Small intestine (tissue), 7 donors: ENCODE measurements around the gene ADAMTS8. TPM values are rescaled to one million over a fixed set of nuclear protein-coding genes. Genes with fewer than 3 reads are reported as not detected.

ENCODE experiments used
- DNase-seq, 2 donors: peaks; one replicate each; pipeline versions ENCODE4 v3.0.0 to v3.0.0-alpha.2; 2013
- FAIRE-seq: peaks from 2 replicates; lab custom pipeline; 2012; peaks lifted over from hg19 to GRCh38; lab: Jason Lieb, UNC
- H3K27ac ChIP-seq, 3 donors: one replicate each; pipeline ENCODE4 v1.5.1; 2013; ENCODE audit warnings: low read length in 2 of 3, mild to moderate bottlenecking in 2 of 3, control low read depth in 1 of 3, inconsistent platforms in 1 of 3, low read depth in 1 of 3, moderate library complexity in 1 of 3
- H3K27me3 ChIP-seq, 3 donors: one replicate each; pipeline ENCODE4 v1.6.1; 2013; ENCODE audit warnings: low read length in 3 of 3, inconsistent platforms in 1 of 3; ENCODE audit not compliant: control insufficient read depth in 3 of 3, insufficient read depth in 3 of 3
- H3K36me3 ChIP-seq, 3 donors: one replicate each; pipeline ENCODE4 v1.6.1; 2013; ENCODE audit warnings: low read length in 3 of 3, inconsistent platforms in 1 of 3, low read depth in 1 of 3, mild to moderate bottlenecking in 1 of 3, moderate library complexity in 1 of 3; ENCODE audit not compliant: control insufficient read depth in 3 of 3, insufficient read depth in 2 of 3
- H3K4me1 ChIP-seq, 3 donors: one replicate each; pipeline ENCODE4 v1.6.1; 2013; ENCODE audit warnings: low read length in 2 of 3, inconsistent platforms in 1 of 3, low read depth in 1 of 3, mild to moderate bottlenecking in 1 of 3, moderate library complexity in 1 of 3; ENCODE audit not compliant: control insufficient read depth in 3 of 3, insufficient read depth in 2 of 3
- H3K4me3 ChIP-seq, 3 donors: one replicate each; pipeline ENCODE4 v1.5.1; 2013; ENCODE audit warnings: low read length in 3 of 3, control low read depth in 1 of 3, inconsistent platforms in 1 of 3, low read depth in 1 of 3, mild to moderate bottlenecking in 1 of 3, moderate library complexity in 1 of 3
- H3K9me3 ChIP-seq, 2 donors: one replicate each; pipeline ENCODE4 v1.6.1; 2013; ENCODE audit warnings: low read depth in 1 of 2, low read length in 1 of 2; ENCODE audit not compliant: control insufficient read depth in 2 of 2, insufficient read depth in 1 of 2
- WGBS, 3 donors: extraction: QIAGEN DNeasy Blood & Tissue Kit; methylation state at CpG; one replicate each; pipeline ENCODE4 v1.1.7; 2013; 5-methylcytosine and 5-hydroxymethylcytosine counted together
- polyA plus RNA-seq, 4 donors: library from polyadenylated mRNA; stranded (reverse) in 3 of 4; unstranded in 1 of 4; fragments of 200-250 nt in 3 of 4; fragments of 120-200 nt in 1 of 4; gene quantifications; one replicate each; pipeline versions ENCODE4 v1.2.1 to v1.2.3, GENCODE V29; 2013
- donor health status: healthy with polysubstance abuse.
- donor health status: control.
- donor health status: control.
- donor health status: Bipolar disorder and iron deficiency.
- donor health status: healthy.

Gene ADAMTS8
- polyA plus RNA-seq, 4 donors: 0.95 to 1.9 TPM; not detected in 2

- Histone ChIP-seq H3K4me1 (no peaks in the 10 kb centered on the region), H3K4me3 (no peak overlapping the region), H3K9me3 (no peaks in the 10 kb centered on the region), H3K27ac (no peak overlapping the region), H3K36me3 (no peaks in the 10 kb centered on the region), H3K27me3 (no peaks in the 10 kb centered on the region)
- DNase-seq (no peak), FAIRE-seq (no peak)
- WGBS, 3 donors: 67 to 80% (median 80%) methylated on average over 10 of the region's 10 CpGs
Observed at GRCh38 chr11:130383344-130384211, 44.8 kb downstream of the ADAMTS8 start.

- WGBS, 3 donors: 58 to 70% (median 66%) methylated on average over 7 of the region's 7 CpGs
- Histone ChIP-seq H3K36me3 (no peaks in the 10 kb centered on the region), H3K27me3 (no peaks in the 10 kb centered on the region), H3K4me3 (no peak overlapping the region), H3K9me3 (no peaks in the 10 kb centered on the region), H3K4me1 (no peaks in the 10 kb centered on the region), H3K27ac (no peak overlapping the region)
- DNase-seq: no peak
- no peak for FAIRE-seq
Observed at GRCh38 chr11:130381317-130381716, 47.1 kb downstream of the ADAMTS8 start.

GRCh38 chr11:130380778-130381177 is 47.6 kb downstream of the ADAMTS8 start:
- FAIRE-seq (no peak), DNase-seq (no peak)
- WGBS, 3 donors: 73 to 87% (median 80%) methylated on average over 5 of the region's 5 CpGs
- H3K4me1 ChIP-seq: no peaks in the 10 kb centered on the region
- H3K9me3 ChIP-seq: no peaks in the 10 kb centered on the region
- H3K4me3 ChIP-seq: no peak overlapping the region
- H3K27ac ChIP-seq: no peak overlapping the region
- H3K36me3 ChIP-seq: no peaks in the 10 kb centered on the region
- H3K27me3 ChIP-seq: no peaks in the 10 kb centered on the region

GRCh38 chr11:130379276-130379675 is 49.1 kb downstream of the ADAMTS8 start:
- Histone ChIP-seq H3K4me1 (no peaks in the 10 kb centered on the region), H3K9me3 (no peaks in the 10 kb centered on the region), H3K27ac (no peak overlapping the region), H3K36me3 (no peaks in the 10 kb centered on the region), H3K27me3 (no peaks in the 10 kb centered on the region), H3K4me3 (no peak overlapping the region)
- no peak for DNase-seq
- no peak for FAIRE-seq
- WGBS, 3 donors: 92 to 96% (median 94%) methylated on average over 5 of the region's 5 CpGs

- H3K36me3 ChIP-seq: no peaks in the 10 kb centered on the region
- FAIRE-seq (no peak), DNase-seq (peak; percentile 3 to 14)
- H3K4me1 ChIP-seq: no peaks in the 10 kb centered on the region
- 54 to 68% (median 68%) methylated on average over 10 of the region's 10 CpGs for WGBS, 3 donors
- no peak overlapping the region for H3K27ac ChIP-seq
- no peak overlapping the region for H3K4me3 ChIP-seq
- H3K27me3 ChIP-seq: no peaks in the 10 kb centered on the region
- no peaks in the 10 kb centered on the region for H3K9me3 ChIP-seq
Observed at GRCh38 chr11:130370845-130371590, 57.4 kb downstream of the ADAMTS8 start.

GRCh38 chr11:130369713-130370112 is 58.7 kb downstream of the ADAMTS8 start:
- FAIRE-seq: no peak
- H3K36me3 ChIP-seq: no peaks in the 10 kb centered on the region
- no peaks in the 10 kb centered on the region for H3K27me3 ChIP-seq
- H3K4me1 ChIP-seq: no peaks in the 10 kb centered on the region
- no peaks in the 10 kb centered on the region for H3K9me3 ChIP-seq
- no peak overlapping the region for H3K27ac ChIP-seq
- no peak overlapping the region for H3K4me3 ChIP-seq
- DNase-seq: no peak
- WGBS, 3 donors: 90 to 95% (median 95%) methylated on average over 4 of the region's 4 CpGs

DNA sequence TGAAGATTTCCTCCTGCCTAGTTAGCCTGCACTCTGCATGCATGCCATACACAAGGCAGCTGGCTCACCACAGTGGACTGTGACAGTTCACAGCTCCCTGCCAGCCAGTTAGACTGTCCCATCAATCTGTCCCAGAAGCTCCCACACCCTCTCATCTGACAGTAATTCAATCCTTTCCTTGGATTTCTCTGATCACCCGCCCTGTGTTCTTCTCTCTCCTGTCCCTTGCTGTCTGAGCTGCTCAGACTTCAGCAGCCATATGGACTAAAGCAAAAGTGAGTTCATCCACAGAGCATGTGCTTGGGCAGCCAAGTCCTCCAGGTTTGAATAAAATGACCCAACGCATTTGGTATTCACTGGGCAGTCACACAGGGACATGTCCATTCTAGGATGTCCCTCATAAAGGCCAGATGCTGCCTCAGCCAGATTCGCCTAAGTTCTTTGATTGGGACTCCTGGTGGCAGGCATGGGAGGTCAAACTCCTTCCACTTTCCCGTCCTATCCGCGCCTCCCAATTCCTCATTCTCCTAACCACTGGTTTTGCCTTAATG is 59.2 kb downstream of the ADAMTS8 start:
- Histone ChIP-seq H3K9me3 (no peaks in the 10 kb centered on the region), H3K4me1 (no peaks in the 10 kb centered on the region), H3K36me3 (no peaks in the 10 kb centered on the region), H3K27me3 (no peaks in the 10 kb centered on the region), H3K27ac (no peak overlapping the region), H3K4me3 (no peak overlapping the region)
- DNase-seq (no peak), FAIRE-seq (no peak)
- WGBS, 3 donors: 82 to 92% (median 90%) methylated on average over 6 of the region's 6 CpGs

DNA sequence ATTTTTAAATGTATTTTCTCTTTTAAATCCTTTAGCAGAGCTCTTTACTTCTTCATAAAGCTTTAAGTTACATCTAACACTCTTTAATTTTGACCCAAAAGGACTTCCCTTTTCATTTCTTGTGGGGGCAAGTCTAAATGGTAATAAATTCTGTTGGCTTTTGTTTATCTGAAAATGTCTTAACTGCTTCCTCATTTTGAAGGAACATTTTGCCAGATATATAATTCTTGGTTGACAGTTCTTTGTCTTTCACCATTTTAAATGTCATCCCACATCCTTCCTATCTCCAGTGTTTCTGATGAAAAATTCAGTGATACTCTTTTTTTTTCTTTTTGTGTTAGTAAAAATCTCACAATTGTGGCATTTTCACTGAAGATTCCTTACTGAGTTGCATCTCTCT is 69.0 kb downstream of the ADAMTS8 start:
- Histone ChIP-seq H3K27ac (no peak overlapping the region), H3K36me3 (no peaks in the 10 kb centered on the region), H3K4me1 (no peaks in the 10 kb centered on the region), H3K27me3 (no peaks in the 10 kb centered on the region), H3K9me3 (peaks cover 0 to 5% of the 10 kb centered on the region in 2 donors), H3K4me3 (no peak overlapping the region)
- DNase-seq (no peak), FAIRE-seq (no peak)
